Peyer's patch (tissue), 4 donors: ENCODE data around the gene PPP1R14C.

ENCODE experiments used
- CTCF ChIP-seq, 6 experiments: fragments of 450-650 bp in 4 of 6; fragments of 200-600 bp in 2 of 6; sonication (generic) in 1 of 6; IDR thresholded peaks; one replicate each; pipeline ENCODE4 v1.5.1; 2017 to 2019; ENCODE audit warnings: antibody characterized with exemption in 6 of 6, mild to moderate bottlenecking in 3 of 6, moderate library complexity in 1 of 6
- POLR2A ChIP-seq, 2 donors: fragments of 450-650 bp; IDR thresholded peaks; one replicate each; pipeline ENCODE4 v1.5.1; 2017; ENCODE audit warnings: antibody characterized with exemption in 2 of 2, mild to moderate bottlenecking in 2 of 2, moderate library complexity in 2 of 2

DNA sequence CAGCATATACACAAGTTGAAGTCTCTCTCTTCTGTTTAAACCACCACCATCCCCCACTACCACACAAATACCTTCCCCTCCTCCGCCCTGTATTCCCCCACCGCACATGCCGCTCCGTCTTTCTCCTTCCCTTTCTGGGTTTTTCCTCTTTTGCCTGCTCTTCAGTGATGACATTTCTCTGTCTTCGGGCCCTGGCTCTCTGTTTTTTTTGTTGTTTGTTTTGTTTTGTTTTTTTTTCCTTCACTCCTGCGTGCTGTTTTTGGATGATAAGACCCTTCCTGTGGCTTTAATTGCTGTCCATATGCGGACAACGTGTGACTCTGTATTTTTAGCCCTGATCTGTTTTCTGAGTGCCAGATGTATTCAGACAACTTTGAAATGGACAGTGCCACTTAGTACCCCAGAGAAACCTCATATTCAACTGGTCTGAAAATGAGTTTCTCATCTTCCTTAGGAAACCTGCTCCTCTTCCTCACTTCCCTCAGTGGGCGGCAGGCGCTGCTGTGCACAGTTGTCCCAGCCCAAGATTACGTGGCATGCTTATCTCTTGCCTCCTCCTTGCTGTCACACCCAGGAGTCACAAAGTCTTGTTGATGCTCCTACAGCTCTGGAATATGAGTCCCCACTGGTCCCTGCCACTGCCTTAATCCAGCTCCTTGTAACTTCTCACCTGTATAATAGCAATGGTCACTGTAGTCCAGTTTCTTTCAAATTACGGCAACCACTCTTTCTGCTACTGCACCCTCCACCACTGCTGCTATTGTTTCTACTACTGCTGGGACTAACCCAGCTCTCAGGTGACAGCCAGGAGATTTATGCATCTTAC, 8.2 kb downstream of the PPP1R14C start:
- TF ChIP-seq CTCF (IDR thresholded peaks at IDR 0.05) (peak in 3 of 6 experiments; percentile 18 to 51 (median 33)), POLR2A (IDR thresholded peaks at IDR 0.05) (no peak)
